ENCODE measurements around the gene PRKAR1A.
"Not testable (repeated sequence)": the region's sequence is repeated elsewhere in the genome, so short reads cannot be mapped to it uniquely, and the experiment has no call there.

The PRKAR1A gene

DNA sequence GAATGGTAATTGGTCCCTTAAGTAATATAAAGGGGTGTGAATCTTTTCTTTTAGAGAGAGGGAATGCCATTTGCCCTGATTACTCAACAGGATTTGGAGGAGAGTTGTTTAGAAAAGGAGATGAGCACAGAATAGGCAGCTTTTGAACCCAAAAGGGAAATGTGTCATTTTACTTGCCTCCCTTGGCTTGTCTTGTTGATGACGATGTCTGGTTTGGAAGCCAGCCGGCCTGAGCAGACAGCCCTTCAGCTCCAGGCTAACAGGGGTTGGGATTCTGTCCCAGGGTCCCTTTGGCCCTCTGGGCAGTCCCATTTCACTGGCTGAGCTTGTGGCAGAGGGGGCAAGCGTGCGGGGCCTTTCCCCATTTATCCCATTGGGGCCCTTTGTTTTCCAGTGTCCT lies 22.3 kb upstream of the PRKAR1A start:
- ATAC-seq, result no peak

GRCh38 chr17:68491381-68492231 lies 20.6 kb upstream of the PRKAR1A start:
- TF ChIP-seq ESRRG (CRISPR knock-in tag; IDR thresholded peaks at IDR 0.05) (no peak), BACH2 (CRISPR knock-in tag; IDR thresholded peaks at IDR 0.05; ENCODE audit: borderline replicate concordance) (no peak), SNAI2 (CRISPR knock-in tag; IDR thresholded peaks at IDR 0.05) (no peak), OSR1 (CRISPR knock-in tag; IDR thresholded peaks at IDR 0.05) (no peak), ARNTL (CRISPR knock-in tag; IDR thresholded peaks at IDR 0.05; ENCODE audit: borderline replicate concordance, low read depth) (no peak), ISL1 (CRISPR knock-in tag; IDR thresholded peaks at IDR 0.05) (no peak), PPARA (CRISPR knock-in tag; IDR thresholded peaks at IDR 0.05; ENCODE audit: borderline replicate concordance) (no peak), GLIS3 (CRISPR knock-in tag; IDR thresholded peaks at IDR 0.05) (no peak)
- TF ChIP-seq, protein P1, sequence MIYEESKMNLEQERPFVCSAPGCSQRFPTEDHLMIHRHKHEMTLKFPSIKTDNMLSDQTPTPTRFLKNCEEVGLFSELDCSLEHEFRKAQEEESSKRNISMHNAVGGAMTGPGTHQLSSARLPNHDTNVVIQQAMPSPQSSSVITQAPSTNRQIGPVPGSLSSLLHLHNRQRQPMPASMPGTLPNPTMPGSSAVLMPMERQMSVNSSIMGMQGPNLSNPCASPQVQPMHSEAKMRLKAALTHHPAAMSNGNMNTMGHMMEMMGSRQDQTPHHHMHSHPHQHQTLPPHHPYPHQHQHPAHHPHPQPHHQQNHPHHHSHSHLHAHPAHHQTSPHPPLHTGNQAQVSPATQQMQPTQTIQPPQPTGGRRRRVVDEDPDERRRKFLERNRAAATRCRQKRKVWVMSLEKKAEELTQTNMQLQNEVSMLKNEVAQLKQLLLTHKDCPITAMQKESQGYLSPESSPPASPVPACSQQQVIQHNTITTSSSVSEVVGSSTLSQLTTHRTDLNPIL (CRISPR knock-in tag; IDR thresholded peaks at IDR 0.05; ENCODE audit: low read depth), result no peak
- TF ChIP-seq, protein P2, sequence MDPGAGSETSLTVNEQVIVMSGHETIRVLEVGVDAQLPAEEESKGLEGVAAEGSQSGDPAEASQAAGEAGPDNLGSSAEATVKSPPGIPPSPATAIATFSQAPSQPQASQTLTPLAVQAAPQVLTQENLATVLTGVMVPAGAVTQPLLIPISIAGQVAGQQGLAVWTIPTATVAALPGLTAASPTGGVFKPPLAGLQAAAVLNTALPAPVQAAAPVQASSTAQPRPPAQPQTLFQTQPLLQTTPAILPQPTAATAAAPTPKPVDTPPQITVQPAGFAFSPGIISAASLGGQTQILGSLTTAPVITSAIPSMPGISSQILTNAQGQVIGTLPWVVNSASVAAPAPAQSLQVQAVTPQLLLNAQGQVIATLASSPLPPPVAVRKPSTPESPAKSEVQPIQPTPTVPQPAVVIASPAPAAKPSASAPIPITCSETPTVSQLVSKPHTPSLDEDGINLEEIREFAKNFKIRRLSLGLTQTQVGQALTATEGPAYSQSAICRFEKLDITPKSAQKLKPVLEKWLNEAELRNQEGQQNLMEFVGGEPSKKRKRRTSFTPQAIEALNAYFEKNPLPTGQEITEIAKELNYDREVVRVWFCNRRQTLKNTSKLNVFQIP (CRISPR knock-in tag; IDR thresholded peaks at IDR 0.05; ENCODE audit: borderline replicate concordance, low read depth), result no peak
- ATAC-seq, result no peak

More for the DNA sequence above, 22.3 kb upstream of the PRKAR1A start:
- TF ChIP-seq BACH2 (CRISPR knock-in tag; IDR thresholded peaks at IDR 0.05; ENCODE audit: borderline replicate concordance), result no peak
- TF ChIP-seq ZC3H10 (CRISPR knock-in tag; IDR thresholded peaks at IDR 0.05), result no peak
- TF ChIP-seq ESRRG (CRISPR knock-in tag; IDR thresholded peaks at IDR 0.05), result no peak
- TF ChIP-seq SNAI2 (CRISPR knock-in tag; IDR thresholded peaks at IDR 0.05), result no peak
- no peak for TF ChIP-seq ISL1 (CRISPR knock-in tag; IDR thresholded peaks at IDR 0.05)
- no peak for TF ChIP-seq ZNF70 (CRISPR knock-in tag; IDR thresholded peaks at IDR 0.05)

GRCh38 chr17:68492394-68493054 lies 19.7 kb upstream of the PRKAR1A start:
- not testable (repeated sequence) for ATAC-seq

- TF ChIP-seq, protein P1 (CRISPR knock-in tag; IDR thresholded peaks at IDR 0.05; ENCODE audit: low read depth), result no peak
- TF ChIP-seq OSR1 (CRISPR knock-in tag; IDR thresholded peaks at IDR 0.05) (no peak), TCF4 (CRISPR knock-in tag; IDR thresholded peaks at IDR 0.05; ENCODE audit: borderline replicate concordance) (no peak), ZNF8 (CRISPR knock-in tag; IDR thresholded peaks at IDR 0.05) (no peak), BACH2 (CRISPR knock-in tag; IDR thresholded peaks at IDR 0.05; ENCODE audit: borderline replicate concordance) (no peak), ZNF70 (CRISPR knock-in tag; IDR thresholded peaks at IDR 0.05) (no peak), ZFP3 (CRISPR knock-in tag; IDR thresholded peaks at IDR 0.05) (no peak), GLIS3 (CRISPR knock-in tag; IDR thresholded peaks at IDR 0.05) (no peak), ARNTL (CRISPR knock-in tag; IDR thresholded peaks at IDR 0.05; ENCODE audit: borderline replicate concordance, low read depth) (no peak), RARB (CRISPR knock-in tag; IDR thresholded peaks at IDR 0.05) (no peak), PPARA (CRISPR knock-in tag; IDR thresholded peaks at IDR 0.05; ENCODE audit: borderline replicate concordance) (no peak), CSDC2 (CRISPR knock-in tag; IDR thresholded peaks at IDR 0.05) (no peak), ZFP30 (CRISPR knock-in tag; IDR thresholded peaks at IDR 0.05) (no peak), ESRRG (CRISPR knock-in tag; IDR thresholded peaks at IDR 0.05) (no peak), TSHZ2 (CRISPR knock-in tag; IDR thresholded peaks at IDR 0.05) (no peak), ZNF565 (CRISPR knock-in tag; conservative IDR thresholded peaks at IDR 0.05; ENCODE audit: low read depth) (no peak), PATZ1 (CRISPR knock-in tag; IDR thresholded peaks at IDR 0.05; ENCODE audit: borderline replicate concordance) (no peak)
- TF ChIP-seq, protein P3, sequence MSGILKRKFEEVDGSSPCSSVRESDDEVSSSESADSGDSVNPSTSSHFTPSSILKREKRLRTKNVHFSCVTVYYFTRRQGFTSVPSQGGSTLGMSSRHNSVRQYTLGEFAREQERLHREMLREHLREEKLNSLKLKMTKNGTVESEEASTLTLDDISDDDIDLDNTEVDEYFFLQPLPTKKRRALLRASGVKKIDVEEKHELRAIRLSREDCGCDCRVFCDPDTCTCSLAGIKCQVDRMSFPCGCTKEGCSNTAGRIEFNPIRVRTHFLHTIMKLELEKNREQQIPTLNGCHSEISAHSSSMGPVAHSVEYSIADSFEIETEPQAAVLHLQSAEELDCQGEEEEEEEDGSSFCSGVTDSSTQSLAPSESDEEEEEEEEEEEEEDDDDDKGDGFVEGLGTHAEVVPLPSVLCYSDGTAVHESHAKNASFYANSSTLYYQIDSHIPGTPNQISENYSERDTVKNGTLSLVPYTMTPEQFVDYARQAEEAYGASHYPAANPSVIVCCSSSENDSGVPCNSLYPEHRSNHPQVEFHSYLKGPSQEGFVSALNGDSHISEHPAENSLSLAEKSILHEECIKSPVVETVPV (CRISPR knock-in tag; IDR thresholded peaks at IDR 0.05), result no peak
- ATAC-seq, result peak; percentile 15; the same call in 2 of the 3 replicates
Observed at GRCh38 chr17:68495081-68495480, 17.1 kb upstream of the PRKAR1A start.

All from SK-N-SH treated with all-trans-retinoic acid at 6 μM for 48 hours (cell line).